T-helper 1 cell treated with Interleukin-12 subunit alpha and Interleukin-12 subunit beta and Interleukin-4 antibody, amounts not matched to agents 30 μg/mL and 1 μg/mL, for 36 hours (primary cell): ENCODE results near the gene PDZD8.

Experiments
- H3K27ac Mint-ChIP-seq: one replicate; pipeline ENCODE4 v1.8.0; 2021; ENCODE audit warnings: mild to moderate bottlenecking, mixed read lengths
- H3K27me3 Mint-ChIP-seq: one replicate; pipeline ENCODE4 v1.8.0; 2021; ENCODE audit warnings: low read depth, mixed read lengths
- H3K36me3 Mint-ChIP-seq: one replicate; pipeline ENCODE4 v1.8.0; 2021; ENCODE audit warnings: low read depth, mixed read lengths
- H3K4me1 Mint-ChIP-seq: one replicate; pipeline ENCODE4 v1.8.0; 2021; ENCODE audit warnings: low read depth, mixed read lengths
- H3K4me3 Mint-ChIP-seq: one replicate; pipeline ENCODE4 v1.8.0; 2021; ENCODE audit warnings: mild to moderate bottlenecking, moderate library complexity, mixed read lengths
- H3K9me3 Mint-ChIP-seq: one replicate; pipeline ENCODE4 v1.8.0; 2021; ENCODE audit warnings: mixed read lengths

Gene PDZD8

DNA sequence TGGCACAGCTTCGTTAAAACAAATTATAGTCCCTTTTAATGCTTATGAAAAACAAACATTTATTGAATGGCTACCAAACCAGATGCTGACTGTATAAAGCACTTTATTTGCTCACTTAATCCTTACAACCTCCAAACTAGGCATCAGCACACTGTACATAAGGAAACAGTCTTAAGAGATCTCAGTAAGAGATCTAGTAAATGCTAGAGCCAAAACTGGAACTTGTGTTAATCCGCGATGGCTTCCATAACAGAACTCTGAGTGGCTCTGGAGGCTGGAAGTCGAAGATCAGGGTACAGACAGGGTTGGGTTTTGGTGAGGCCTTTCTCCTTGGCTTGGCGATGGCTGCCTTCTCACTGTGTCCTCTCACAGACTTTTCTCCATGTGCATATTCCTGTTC lies 27.0 kb downstream of the PDZD8 start:
- H3K4me3 Mint-ChIP-seq, result no peak overlapping the region
- H3K4me1 Mint-ChIP-seq, result peaks cover 16% of the 10 kb centered on the region
- no peak overlapping the region for H3K27ac Mint-ChIP-seq
- H3K36me3 Mint-ChIP-seq, result peaks cover 2% of the 10 kb centered on the region
- H3K27me3 Mint-ChIP-seq, result no peaks in the 10 kb centered on the region
- H3K9me3 Mint-ChIP-seq, result no peaks in the 10 kb centered on the region

DNA sequence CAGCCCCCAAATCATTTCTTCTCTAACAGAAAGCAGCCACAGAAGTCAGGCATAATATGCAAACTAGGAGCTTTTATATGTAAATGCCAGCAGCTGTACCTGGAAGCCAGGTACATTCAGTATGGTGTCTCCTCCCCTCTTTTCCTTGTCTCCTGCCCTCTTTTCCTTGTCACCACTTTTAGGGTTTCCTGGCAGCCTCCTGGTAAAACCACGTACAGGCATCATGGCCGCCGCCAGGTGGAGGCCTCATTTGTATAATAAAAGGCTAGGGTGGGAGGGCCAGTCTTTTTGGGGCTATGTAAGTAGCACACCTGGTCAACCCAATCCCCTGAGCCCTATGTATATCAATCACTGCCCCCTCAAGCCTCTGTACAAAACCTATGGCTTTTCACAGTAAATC lies 28.7 kb downstream of the PDZD8 start:
- Mint-ChIP-seq H3K9me3 (no peaks in the 10 kb centered on the region), H3K4me1 (peaks cover 22% of the 10 kb centered on the region), H3K36me3 (peaks cover 2% of the 10 kb centered on the region), H3K27ac (no peak overlapping the region), H3K4me3 (no peak overlapping the region), H3K27me3 (no peaks in the 10 kb centered on the region)

DNA sequence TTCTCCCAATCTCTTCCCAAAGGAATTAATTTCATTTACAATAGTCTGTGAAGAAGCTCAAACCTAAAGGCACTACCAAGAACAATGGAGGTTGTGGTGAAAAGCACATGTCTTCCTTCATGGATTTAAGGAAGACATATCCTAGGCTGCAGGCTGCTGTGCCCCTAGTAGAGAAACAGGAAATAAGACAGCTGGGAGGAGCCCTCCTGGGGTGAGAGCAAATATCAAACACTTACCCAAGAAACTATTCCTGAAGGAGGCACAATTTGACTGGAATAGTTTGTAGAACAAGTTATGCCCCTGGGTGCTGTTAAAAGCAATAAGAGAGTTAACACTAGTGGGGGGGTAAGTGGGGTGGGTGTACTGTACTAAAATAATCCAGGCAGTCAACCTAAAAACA lies 30.1 kb downstream of the PDZD8 start:
- Mint-ChIP-seq H3K4me3 (no peak overlapping the region), H3K27me3 (no peaks in the 10 kb centered on the region), H3K36me3 (peaks cover 5% of the 10 kb centered on the region), H3K9me3 (no peaks in the 10 kb centered on the region), H3K4me1 (peaks cover 19% of the 10 kb centered on the region), H3K27ac (no peak overlapping the region)

DNA sequence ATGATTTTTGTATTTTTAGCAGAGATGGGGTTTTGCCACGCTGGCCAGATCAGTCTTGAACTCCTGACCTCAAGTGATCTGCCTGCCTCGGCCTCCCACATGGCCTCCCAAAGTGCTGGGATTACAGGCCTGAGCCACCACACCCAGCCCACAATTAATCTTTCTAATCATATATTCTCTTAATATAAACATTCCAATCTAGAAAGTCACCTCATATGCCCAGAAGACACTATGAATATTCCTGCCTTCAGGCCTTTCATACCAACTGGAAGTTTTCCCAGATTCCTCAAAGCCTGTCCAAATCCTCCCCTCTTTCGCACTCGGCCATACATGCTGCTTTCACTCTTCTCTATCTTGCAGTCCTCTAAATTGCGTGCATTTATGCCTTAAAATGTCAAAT lies 32.6 kb downstream of the PDZD8 start:
- H3K9me3 Mint-ChIP-seq, result no peaks in the 10 kb centered on the region
- H3K27me3 Mint-ChIP-seq, result no peaks in the 10 kb centered on the region
- peaks cover 7% of the 10 kb centered on the region for H3K36me3 Mint-ChIP-seq
- peaks cover 19% of the 10 kb centered on the region for H3K4me1 Mint-ChIP-seq
- H3K27ac Mint-ChIP-seq, result no peak overlapping the region
- peak overlapping the region; percentile 6 for H3K4me3 Mint-ChIP-seq

DNA sequence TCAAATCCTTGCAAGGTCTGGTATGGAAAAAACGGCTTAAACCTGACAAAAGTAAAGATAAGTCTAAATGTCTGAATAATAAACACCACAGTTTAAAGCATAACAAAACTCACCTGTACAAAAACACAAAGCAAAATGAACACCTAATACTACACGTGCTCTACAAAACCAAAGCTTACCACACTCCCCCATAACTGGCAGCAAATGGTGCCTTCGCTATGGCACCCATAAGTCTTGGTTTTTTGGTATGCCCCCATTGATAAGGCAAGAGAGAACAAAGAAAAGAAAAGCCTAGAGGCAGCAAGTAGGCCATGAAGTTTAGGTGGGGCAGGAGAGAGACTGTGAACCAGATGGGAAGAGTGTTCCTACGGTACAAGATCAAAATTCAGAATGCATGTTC lies 34.2 kb downstream of the PDZD8 start:
- Mint-ChIP-seq H3K4me3 (no peak overlapping the region), H3K9me3 (no peaks in the 10 kb centered on the region), H3K36me3 (peaks cover 11% of the 10 kb centered on the region), H3K4me1 (peaks cover 17% of the 10 kb centered on the region), H3K27me3 (no peaks in the 10 kb centered on the region), H3K27ac (no peak overlapping the region)

DNA sequence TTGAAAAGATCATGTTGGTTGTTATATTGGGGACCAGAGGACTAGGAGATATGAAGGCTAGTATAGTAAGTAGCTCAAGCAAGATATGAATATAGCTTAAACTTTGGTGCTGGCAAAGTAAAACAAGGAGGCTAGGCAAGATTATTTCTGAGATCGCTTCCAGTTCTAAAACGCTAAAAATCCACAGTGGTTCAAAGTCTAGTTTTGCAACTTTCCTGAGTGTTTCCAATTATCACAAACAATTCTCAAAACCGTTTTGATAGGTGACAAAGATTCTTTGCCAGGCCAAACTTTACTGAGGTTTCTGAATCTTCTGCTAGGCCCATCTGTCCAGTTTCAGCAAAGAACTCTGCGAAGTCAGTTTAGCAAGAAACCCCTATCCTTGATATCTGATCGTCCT lies 35.3 kb downstream of the PDZD8 start:
- H3K4me1 Mint-ChIP-seq, result peaks cover 13% of the 10 kb centered on the region
- H3K4me3 Mint-ChIP-seq, result no peak overlapping the region
- H3K27me3 Mint-ChIP-seq, result no peaks in the 10 kb centered on the region
- H3K27ac Mint-ChIP-seq, result no peak overlapping the region
- no peaks in the 10 kb centered on the region for H3K9me3 Mint-ChIP-seq
- peaks cover 15% of the 10 kb centered on the region for H3K36me3 Mint-ChIP-seq

DNA sequence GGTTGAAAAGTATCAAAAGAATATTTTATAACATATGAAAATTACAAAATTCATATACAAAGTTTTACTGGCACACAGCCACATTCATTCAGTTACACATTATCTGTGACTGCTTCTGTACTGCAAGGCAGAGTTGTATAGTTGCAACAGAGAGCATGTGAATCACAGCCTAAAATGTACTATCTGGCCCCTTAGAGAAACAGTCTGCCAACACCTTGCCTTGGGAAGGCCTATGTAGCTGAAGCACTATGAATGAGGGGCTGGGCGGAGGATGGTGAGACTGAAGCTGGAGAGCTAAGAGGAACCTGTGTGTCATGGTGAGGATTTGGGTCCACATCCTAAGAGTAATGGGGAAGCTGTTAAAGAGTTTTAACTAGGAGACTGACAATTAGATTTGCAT lies 35.7 kb downstream of the PDZD8 start:
- H3K4me1 Mint-ChIP-seq, result peaks cover 13% of the 10 kb centered on the region
- peaks cover 19% of the 10 kb centered on the region for H3K36me3 Mint-ChIP-seq
- peaks cover 2% of the 10 kb centered on the region for H3K9me3 Mint-ChIP-seq
- no peaks in the 10 kb centered on the region for H3K27me3 Mint-ChIP-seq
- H3K27ac Mint-ChIP-seq, result no peak overlapping the region
- no peak overlapping the region for H3K4me3 Mint-ChIP-seq

DNA sequence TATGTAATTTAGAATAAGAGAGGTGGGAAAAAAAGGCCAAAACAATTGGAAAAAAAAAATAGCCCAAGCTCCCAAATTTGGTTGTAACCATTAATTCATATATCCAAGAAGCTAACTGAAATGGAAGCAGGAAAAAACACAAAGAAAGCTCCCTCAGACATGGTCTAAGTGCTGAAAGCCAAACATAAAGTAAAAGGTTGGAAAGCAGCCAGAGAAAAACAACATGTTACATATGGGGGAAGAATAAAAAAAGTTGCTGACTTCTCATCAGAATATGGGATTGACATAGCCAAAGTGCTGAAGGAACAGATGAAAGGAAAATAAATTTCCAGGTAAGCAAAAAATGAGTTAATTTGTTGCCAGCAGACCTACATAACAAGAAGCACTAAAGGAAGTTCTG lies 40.3 kb downstream of the PDZD8 start:
- H3K4me1 Mint-ChIP-seq, result peaks cover 2% of the 10 kb centered on the region
- H3K27ac Mint-ChIP-seq, result no peak overlapping the region
- H3K4me3 Mint-ChIP-seq, result no peak overlapping the region
- peaks cover 6% of the 10 kb centered on the region for H3K9me3 Mint-ChIP-seq
- H3K36me3 Mint-ChIP-seq, result peaks cover 26% of the 10 kb centered on the region
- no peaks in the 10 kb centered on the region for H3K27me3 Mint-ChIP-seq

DNA sequence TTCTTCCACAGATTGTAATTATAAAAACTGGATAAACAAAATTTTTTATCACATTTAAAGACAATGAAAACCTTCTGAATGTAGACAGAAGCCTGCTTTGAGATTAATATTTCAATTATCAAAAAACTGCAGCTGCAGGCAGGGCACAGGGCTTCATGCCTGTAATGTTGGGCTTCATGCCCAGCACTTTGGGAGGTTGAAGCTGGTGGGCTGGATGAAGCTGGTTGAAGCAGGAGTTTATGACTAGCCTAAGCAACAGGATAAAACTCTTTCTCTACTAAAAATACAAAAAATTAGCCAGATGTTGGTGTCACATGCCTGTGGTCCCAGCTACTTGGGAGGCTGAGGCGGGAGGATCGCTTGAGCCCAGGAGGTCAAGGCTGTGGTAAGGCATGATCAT lies 41.2 kb downstream of the PDZD8 start:
- Mint-ChIP-seq H3K36me3 (peaks cover 23% of the 10 kb centered on the region), H3K9me3 (peaks cover 6% of the 10 kb centered on the region), H3K27me3 (no peaks in the 10 kb centered on the region), H3K4me1 (peaks cover 2% of the 10 kb centered on the region), H3K4me3 (no peak overlapping the region), H3K27ac (no peak overlapping the region)

DNA sequence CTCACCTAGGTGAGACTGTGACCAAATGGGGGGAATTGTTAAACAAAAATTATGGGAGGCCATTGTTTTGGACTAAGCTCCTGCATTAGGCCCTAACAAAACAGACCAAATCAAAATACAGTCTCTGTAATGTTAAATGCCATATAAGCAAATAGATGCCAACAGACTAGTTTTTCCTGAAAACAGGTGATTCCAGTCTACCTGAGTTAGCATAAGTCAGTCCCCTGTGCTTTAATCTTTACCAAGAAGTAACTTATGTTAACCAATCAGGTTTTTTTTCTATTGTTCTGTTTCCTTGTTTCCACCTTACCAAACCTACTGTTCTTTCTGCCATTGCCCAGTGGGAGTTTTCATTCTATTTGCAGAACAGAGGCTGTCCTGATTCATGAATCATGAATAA lies 48.0 kb downstream of the PDZD8 start:
- no peak overlapping the region for H3K4me3 Mint-ChIP-seq
- H3K36me3 Mint-ChIP-seq, result peaks cover 11% of the 10 kb centered on the region
- no peak overlapping the region for H3K27ac Mint-ChIP-seq
- no peaks in the 10 kb centered on the region for H3K9me3 Mint-ChIP-seq
- peaks cover 2% of the 10 kb centered on the region for H3K4me1 Mint-ChIP-seq
- H3K27me3 Mint-ChIP-seq, result no peaks in the 10 kb centered on the region

DNA sequence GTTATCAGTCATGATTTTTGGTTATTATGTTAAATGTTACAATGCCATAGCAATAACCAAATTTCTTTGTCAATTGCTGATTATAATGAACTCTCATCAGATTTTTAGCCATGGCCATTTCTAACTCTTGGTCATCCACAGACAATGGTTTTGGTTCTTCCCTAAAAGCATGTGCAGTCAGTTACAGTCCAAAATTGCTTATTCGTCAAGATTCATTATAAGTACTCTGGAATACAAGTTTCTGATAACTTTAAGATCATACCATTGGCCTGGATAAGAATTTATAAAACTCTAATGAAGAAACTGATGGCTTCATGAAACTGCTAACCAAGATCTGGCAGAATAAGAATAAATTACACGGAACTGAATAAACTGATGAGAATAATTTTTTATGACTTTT lies 50.9 kb downstream of the PDZD8 start:
- Mint-ChIP-seq H3K9me3 (no peaks in the 10 kb centered on the region), H3K4me1 (no peaks in the 10 kb centered on the region)

DNA sequence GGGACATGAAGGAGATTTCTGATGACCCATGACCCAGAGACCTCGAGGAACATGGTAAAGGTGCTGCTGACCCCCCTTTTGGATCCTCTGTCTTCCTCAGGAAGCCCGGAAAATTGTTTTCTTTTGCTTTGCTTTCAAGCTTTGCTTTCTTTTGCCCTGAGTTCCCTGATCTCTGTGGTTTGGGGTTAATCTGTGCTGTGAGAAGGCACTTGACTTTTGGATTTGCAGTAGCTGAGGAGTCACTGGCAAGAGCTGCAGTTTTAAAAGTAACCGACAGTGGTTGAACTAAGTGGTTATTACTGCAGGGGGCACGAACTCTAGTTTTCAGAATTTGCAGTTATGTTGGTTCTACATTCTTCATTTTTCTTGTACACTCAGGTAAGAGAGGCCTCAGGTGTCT lies 53.0 kb downstream of the PDZD8 start:
- Mint-ChIP-seq H3K9me3 (no peaks in the 10 kb centered on the region), H3K27ac (no peak overlapping the region)

More for the DNA sequence above, 50.9 kb downstream of the PDZD8 start:
- no peak overlapping the region for H3K4me3 Mint-ChIP-seq
- H3K27me3 Mint-ChIP-seq, result no peaks in the 10 kb centered on the region
- no peak overlapping the region for H3K27ac Mint-ChIP-seq
- peaks cover 3% of the 10 kb centered on the region for H3K36me3 Mint-ChIP-seq

DNA sequence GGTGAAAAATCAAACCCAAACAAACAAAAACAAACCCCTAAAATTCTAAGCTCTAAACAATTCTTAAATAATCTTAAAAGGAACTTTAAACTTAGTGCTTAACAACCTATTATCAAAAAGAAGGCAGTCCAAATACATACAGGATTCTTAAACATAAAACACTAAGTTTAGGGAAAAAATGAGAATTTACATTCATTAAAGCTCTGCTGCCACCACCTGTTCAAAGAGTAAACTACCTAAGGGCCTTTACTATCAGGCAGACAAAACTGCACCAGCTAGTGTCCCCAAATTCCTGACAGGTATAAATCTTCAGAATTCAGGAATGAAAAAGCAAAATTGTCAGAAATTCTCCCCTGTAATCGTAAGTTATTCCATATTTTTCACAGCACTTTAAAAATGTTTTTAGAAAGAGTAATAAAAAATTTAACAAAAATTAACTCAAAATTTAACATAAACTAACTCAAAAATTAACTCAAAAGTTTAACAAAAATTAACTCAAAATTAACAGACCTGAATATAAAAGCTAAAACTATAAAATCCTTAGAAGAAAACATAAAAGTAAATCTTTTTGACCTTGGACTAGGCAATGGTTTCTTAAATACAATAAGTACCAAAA lies 55.1 kb downstream of the PDZD8 start:
- Mint-ChIP-seq H3K27ac (no peak overlapping the region), H3K36me3 (no peaks in the 10 kb centered on the region), H3K4me1 (no peaks in the 10 kb centered on the region), H3K4me3 (no peak overlapping the region), H3K27me3 (no peaks in the 10 kb centered on the region), H3K9me3 (no peaks in the 10 kb centered on the region)

More for the DNA sequence above, 53.0 kb downstream of the PDZD8 start:
- Mint-ChIP-seq H3K27me3 (no peaks in the 10 kb centered on the region), H3K4me1 (no peaks in the 10 kb centered on the region), H3K36me3 (peaks cover 3% of the 10 kb centered on the region), H3K4me3 (no peak overlapping the region)

DNA sequence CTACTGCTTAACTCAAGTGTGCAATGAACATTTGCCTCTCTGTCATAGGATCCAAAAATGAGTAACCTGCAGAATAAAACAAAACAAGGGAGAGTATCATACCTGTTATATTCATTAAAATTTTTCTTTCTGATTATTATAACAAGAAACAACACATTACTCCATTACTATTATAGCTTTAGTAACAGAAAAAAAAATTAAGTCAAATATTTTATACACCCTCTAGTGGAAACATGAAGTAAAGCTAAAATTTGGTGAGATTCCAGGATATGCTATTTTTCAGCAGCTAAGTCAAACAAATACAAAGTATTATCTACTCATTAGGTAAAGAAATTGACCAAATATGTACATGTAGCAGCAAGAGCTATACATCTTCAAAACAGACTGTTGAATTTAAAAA lies 56.3 kb downstream of the PDZD8 start:
- Mint-ChIP-seq H3K4me3 (no peak overlapping the region), H3K4me1 (no peaks in the 10 kb centered on the region), H3K27me3 (no peaks in the 10 kb centered on the region), H3K36me3 (no peaks in the 10 kb centered on the region), H3K9me3 (no peaks in the 10 kb centered on the region), H3K27ac (no peak overlapping the region)

DNA sequence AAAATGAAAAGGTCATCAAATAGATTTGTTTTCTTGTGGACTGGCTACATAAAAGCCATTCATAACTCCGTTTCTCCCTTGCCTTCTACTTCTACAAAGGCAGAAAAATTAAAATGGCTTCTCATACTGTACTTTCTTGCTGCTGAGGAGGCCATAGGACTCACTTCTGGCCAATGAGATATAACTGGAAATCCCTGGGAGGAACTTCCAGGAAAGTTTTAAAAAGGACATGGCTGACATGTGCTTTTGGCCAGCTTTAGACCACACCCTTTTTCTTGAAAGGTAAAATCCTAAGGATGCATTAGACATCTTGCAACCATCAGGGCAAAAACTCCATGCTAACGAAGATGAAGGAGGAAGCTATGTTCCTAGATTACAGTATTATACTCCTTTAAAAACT lies 58.5 kb downstream of the PDZD8 start:
- H3K9me3 Mint-ChIP-seq, result no peaks in the 10 kb centered on the region
- no peak overlapping the region for H3K4me3 Mint-ChIP-seq
- H3K4me1 Mint-ChIP-seq, result no peaks in the 10 kb centered on the region
- H3K27me3 Mint-ChIP-seq, result no peaks in the 10 kb centered on the region
- no peak overlapping the region for H3K27ac Mint-ChIP-seq
- H3K36me3 Mint-ChIP-seq, result peaks cover 7% of the 10 kb centered on the region

DNA sequence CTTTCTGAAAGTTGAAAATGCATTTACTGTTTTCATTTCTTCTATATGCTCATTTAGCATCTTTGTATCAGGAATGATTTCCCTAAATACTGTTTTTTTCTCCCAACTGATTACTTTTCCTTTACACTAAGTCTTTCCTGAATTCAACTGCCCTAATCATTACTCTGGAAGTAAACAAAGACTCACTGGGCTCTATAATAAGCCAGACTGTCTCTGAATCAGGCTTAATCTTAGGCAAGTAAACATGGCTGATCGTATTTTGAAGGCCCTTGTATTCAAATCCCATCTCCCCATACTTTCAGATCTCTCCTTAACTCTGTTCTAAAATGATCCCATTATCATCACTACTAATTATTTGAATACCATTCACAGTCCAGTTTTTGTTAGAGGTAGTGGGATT lies 61.6 kb downstream of the PDZD8 start:
- H3K9me3 Mint-ChIP-seq, result no peaks in the 10 kb centered on the region
- H3K4me3 Mint-ChIP-seq, result no peak overlapping the region
- H3K36me3 Mint-ChIP-seq, result peaks cover 8% of the 10 kb centered on the region
- H3K27me3 Mint-ChIP-seq, result no peaks in the 10 kb centered on the region
- no peak overlapping the region for H3K27ac Mint-ChIP-seq
- peaks cover 2% of the 10 kb centered on the region for H3K4me1 Mint-ChIP-seq
